HG03469 (cell line): ENCODE data around the gene KIZ.
"Not testable (repeated sequence)": the region's sequence is repeated elsewhere in the genome, so short reads cannot be mapped to it uniquely, and the experiment has no call there.

Experiments used
- ATAC-seq: cut with Tn5 transposase; IDR thresholded peaks from one replicate; pipeline ENCODE4 v1.9.1; 2021; ENCODE audit warnings: mild to moderate bottlenecking, moderate library complexity, moderate number of reproducible peaks; ENCODE audit not compliant: unreplicated experiment

The KIZ gene

GRCh38 chr20:21219686-21220085, 93.8 kb downstream of the KIZ start:
- ATAC-seq = no peak

GRCh38 chr20:21224217-21224616, 98.3 kb downstream of the KIZ start:
- ATAC-seq = no peak

- ATAC-seq = no peak
These were observed 99.5 kb downstream of the KIZ start for GRCh38 chr20:21225215-21225947.

GRCh38 chr20:21228511-21228910, 102.6 kb downstream of the KIZ start:
- peak; percentile 86 for ATAC-seq

GRCh38 chr20:21229163-21229562, 103.3 kb downstream of the KIZ start:
- no peak for ATAC-seq

GRCh38 chr20:21230220-21230619, 104.3 kb downstream of the KIZ start:
- ATAC-seq = no peak

GRCh38 chr20:21230686-21231085, 104.8 kb downstream of the KIZ start:
- no peak for ATAC-seq

GRCh38 chr20:21232546-21233280, 106.8 kb downstream of the KIZ start:
- ATAC-seq = no peak

- no peak for ATAC-seq
These were observed 108.4 kb downstream of the KIZ start for GRCh38 chr20:21234324-21234723.

- no peak for ATAC-seq
These were observed 109.1 kb downstream of the KIZ start for GRCh38 chr20:21234806-21235483.

- ATAC-seq = no peak
These were observed 109.9 kb downstream of the KIZ start for GRCh38 chr20:21235484-21236445.

GRCh38 chr20:21237956-21238799, 112.3 kb downstream of the KIZ start:
- no peak for ATAC-seq

- ATAC-seq = no peak
These were observed 113.1 kb downstream of the KIZ start for GRCh38 chr20:21238818-21239536.

- ATAC-seq = no peak
These were observed 114.5 kb downstream of the KIZ start for GRCh38 chr20:21240394-21240793.

- no peak for ATAC-seq
These were observed 115.5 kb downstream of the KIZ start for GRCh38 chr20:21241406-21241805.

- no peak for ATAC-seq
These were observed 117.9 kb downstream of the KIZ start for GRCh38 chr20:21243811-21244210.

- ATAC-seq = no peak
These were observed 118.9 kb downstream of the KIZ start for GRCh38 chr20:21244808-21245207.

GRCh38 chr20:21246161-21246560, 120.3 kb downstream of the KIZ start:
- no peak for ATAC-seq

- ATAC-seq = not testable (repeated sequence)
These were observed 121.8 kb downstream of the KIZ start for GRCh38 chr20:21247603-21248095.
